Sigmoid colon (tissue), 4 donors: ENCODE data around the gene AGBL1.

ENCODE experiments used
- EP300 ChIP-seq, 4 donors: sonication (generic); formaldehyde crosslinking; IDR thresholded peaks; one replicate each; pipeline ENCODE4 v1.6.1; 2017; ENCODE audit warnings: antibody characterized with exemption in 4 of 4
- POLR2A ChIP-seq, 2 donors: fragments of 450-650 bp; IDR thresholded peaks; one replicate each; pipeline ENCODE4 v1.6.1; 2016; ENCODE audit warnings: antibody characterized with exemption in 2 of 2, mild to moderate bottlenecking in 2 of 2, moderate library complexity in 2 of 2
- POLR2AphosphoS5 ChIP-seq, 4 donors: sonication (generic); formaldehyde crosslinking; IDR thresholded peaks; one replicate each; pipeline ENCODE4 v1.6.1; 2017; ENCODE audit warnings: antibody characterized with exemption in 4 of 4
- TF ChIP-seq, protein P1 (sequence below), 4 experiments: fragments of 450-650 bp in 3 of 4; fragments of 200-600 bp in 1 of 4; IDR thresholded peaks; one replicate each; pipeline ENCODE4 v1.5.1; 2016 to 2019; ENCODE audit warnings: antibody characterized with exemption in 4 of 4, mild to moderate bottlenecking in 3 of 4, moderate library complexity in 2 of 4

DNA sequence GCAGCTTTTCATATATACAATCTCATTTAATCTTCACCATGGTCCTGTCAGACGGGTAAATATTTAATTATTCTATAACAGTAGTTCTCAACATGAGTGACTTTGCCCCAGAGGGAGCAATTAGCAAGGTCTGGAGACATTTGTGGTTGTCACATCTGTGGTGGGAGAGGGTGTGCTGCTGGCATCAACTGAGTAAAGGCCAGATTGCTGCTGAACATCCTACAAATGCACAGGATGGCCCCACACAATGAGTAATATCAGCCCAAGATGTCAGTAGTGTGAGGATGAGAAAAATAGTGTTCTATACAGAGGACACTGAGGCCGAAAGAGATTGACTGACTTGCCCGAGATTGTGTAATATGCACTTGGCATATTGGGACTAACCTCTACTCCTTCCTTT is 156.0 kb downstream of the AGBL1 start:
- TF ChIP-seq, protein P1, sequence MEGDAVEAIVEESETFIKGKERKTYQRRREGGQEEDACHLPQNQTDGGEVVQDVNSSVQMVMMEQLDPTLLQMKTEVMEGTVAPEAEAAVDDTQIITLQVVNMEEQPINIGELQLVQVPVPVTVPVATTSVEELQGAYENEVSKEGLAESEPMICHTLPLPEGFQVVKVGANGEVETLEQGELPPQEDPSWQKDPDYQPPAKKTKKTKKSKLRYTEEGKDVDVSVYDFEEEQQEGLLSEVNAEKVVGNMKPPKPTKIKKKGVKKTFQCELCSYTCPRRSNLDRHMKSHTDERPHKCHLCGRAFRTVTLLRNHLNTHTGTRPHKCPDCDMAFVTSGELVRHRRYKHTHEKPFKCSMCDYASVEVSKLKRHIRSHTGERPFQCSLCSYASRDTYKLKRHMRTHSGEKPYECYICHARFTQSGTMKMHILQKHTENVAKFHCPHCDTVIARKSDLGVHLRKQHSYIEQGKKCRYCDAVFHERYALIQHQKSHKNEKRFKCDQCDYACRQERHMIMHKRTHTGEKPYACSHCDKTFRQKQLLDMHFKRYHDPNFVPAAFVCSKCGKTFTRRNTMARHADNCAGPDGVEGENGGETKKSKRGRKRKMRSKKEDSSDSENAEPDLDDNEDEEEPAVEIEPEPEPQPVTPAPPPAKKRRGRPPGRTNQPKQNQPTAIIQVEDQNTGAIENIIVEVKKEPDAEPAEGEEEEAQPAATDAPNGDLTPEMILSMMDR (IDR thresholded peaks at IDR 0.05), result no peak
- TF ChIP-seq POLR2A (IDR thresholded peaks at IDR 0.05) (no peak), POLR2AphosphoS5 (IDR thresholded peaks at IDR 0.05) (no peak), EP300 (IDR thresholded peaks at IDR 0.05) (no peak)
